Amygdala (tissue), 56 donors: Measurements from ENCODE around the gene CYRIA.

Experiments
- DNase-seq, 56 donors: peaks; one replicate each; lab custom pipeline; 2025; lab: John Stamatoyannopoulos, UW

CYRIA gene

DNA sequence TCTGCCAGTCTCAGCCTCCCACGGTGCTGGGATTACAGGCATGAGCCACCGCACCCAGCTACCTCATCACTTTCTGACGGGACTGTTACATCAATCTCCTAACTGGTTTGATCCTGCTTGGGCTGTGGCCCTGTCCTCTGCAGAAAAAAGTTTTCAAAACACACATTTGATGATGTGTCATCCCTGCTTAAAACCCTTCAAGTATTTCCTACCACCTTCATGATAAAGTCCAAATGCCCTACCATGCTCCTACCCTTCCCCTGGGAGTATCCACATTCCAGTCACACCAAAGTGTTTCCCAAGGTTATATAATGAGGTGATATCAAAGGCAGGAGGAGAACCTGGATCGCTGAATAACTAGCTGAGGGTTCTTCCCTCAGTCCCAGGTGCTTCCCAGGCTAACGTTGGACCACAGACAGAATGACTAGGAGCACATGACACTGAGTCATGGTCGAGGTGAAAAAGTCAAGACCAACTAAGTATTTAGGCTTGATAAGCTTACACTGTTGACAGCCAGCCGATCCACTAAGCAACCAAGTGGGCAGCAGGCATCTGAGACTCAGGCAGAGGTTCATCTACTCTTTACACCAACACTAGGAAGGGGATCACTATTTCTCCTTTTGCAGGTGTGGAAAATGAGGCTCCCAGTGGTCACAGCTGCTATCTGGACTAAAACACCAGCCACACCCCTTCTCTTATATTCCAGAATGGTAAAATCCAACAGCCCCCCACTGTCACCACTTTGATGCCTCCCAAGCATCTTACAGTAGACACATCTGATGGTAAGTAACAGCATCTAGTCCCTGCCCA lies 31.8 kb downstream of the CYRIA start:
- no peak for DNase-seq

GRCh38 chr2:16632598-16632997 lies 33.0 kb downstream of the CYRIA start:
- DNase-seq: peak in 12 of 56 donors; percentile 25 to 58 (median 36)

GRCh38 chr2:16630463-16630862 lies 35.2 kb downstream of the CYRIA start:
- no peak for DNase-seq

GRCh38 chr2:16629770-16630169 lies 35.9 kb downstream of the CYRIA start:
- no peak for DNase-seq

GRCh38 chr2:16629044-16629443 lies 36.6 kb downstream of the CYRIA start:
- no peak for DNase-seq

- DNase-seq: no peak
These were observed 37.3 kb downstream of the CYRIA start for GRCh38 chr2:16628314-16628713.

DNA sequence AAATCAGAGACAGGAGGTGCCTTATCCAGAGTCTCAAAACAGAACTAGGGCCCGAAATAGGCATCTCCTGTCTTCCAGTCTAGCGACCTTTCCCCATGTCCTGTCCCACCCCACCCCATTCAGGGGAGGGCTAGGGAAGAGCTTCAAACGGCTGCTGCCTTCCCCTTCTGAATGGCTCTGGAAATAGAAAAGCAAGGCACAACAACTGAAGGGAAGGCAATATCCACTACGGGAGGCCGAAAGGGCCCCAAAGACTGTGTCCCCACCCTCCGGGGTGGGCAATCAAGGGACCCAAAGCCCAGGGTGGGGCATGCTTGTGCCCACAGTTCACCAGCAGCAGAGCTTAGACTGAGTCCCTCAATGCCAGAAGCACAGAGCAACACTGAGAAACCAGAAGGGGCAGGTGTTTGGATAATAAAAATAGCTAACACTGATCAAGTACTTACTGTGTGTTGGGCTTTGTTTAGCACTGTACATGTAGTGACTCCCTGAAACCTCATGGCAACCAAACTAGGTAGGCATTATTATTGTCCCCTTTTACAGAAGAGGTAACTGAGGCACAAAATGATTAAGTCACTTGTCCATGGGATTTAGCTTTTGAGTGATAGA lies 38.5 kb downstream of the CYRIA start:
- no peak for DNase-seq

DNA sequence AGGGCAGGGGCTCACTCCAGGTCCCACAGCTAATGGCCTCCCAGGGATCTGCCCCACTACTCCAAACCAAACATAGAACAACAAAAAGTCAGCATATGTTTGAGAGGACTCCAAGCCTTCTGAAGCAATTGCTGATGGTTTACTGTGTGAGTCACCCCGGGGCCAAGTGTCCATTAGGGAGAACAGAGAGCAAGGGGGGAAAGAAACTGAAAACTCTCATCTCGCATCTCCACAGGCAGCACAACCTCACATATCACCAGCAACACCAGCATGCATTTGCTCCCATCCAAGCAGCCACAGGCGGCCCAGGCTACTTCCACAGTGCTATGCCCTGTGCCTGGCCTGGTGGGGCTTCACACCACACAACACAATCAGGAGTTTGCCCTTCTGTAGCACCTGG lies 39.1 kb downstream of the CYRIA start:
- DNase-seq: no peak

DNA sequence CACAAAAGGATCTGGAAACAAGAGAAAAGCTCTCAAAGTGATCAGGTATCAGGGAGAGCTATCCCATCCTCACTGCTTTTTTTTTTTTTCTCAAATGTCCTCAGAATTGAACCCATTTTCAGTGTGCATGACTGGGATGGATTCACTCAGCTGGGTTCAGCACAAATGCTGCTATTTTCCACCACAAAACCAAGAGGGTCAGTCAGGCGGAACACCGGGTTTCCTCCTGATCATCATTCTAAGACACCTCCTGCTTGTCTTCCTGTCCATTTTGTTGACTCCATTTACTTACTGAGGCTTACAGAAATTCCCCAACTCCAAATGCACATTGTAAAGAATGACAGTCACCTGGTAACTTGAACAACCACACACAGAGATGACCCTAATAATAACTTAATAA lies 39.9 kb downstream of the CYRIA start:
- no peak for DNase-seq

DNA sequence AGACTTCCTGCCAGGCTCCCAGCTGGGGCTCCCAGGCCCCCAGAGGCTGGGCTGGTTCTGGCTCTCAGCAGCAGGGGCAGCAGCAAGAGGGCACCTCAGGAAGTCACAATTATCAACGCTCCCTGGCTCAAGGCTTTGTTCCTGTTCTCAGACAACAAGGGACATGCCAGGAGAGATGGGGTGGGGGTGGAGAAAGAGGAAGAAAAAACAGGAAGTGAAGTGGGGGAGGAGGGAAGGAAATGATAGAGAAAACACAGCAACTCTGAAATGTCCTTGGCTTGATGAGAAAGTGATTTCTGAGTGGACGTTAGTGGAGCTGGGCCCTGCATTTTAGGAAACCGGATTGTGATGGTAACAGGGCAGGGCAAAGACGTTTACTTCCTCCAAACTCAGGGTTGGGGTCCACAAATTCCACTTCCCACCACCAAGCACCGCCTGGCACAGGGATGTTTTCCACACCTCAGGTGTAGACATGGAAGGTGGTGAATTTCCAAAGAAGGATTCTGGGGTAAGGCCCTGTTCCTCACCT lies 40.4 kb downstream of the CYRIA start:
- DNase-seq: peak in 11 of 56 donors; percentile 20 to 45 (median 26)

DNA sequence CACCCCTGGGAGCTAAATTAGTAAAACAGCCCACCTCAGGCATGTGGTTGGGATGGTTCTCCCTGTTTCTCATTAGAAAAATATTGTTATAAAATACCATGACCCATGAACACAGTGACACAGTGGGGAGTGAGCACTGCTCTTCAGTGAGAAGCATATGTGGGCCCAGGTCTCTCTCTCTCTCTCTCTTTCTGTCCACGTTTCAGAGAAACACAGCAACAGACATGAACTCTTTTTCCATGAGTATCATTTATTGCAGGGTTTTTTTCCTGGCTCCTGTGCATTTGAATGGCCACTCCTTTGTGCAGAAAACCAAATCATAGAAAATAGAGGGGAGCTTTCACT lies 41.2 kb downstream of the CYRIA start:
- DNase-seq: no peak

DNA sequence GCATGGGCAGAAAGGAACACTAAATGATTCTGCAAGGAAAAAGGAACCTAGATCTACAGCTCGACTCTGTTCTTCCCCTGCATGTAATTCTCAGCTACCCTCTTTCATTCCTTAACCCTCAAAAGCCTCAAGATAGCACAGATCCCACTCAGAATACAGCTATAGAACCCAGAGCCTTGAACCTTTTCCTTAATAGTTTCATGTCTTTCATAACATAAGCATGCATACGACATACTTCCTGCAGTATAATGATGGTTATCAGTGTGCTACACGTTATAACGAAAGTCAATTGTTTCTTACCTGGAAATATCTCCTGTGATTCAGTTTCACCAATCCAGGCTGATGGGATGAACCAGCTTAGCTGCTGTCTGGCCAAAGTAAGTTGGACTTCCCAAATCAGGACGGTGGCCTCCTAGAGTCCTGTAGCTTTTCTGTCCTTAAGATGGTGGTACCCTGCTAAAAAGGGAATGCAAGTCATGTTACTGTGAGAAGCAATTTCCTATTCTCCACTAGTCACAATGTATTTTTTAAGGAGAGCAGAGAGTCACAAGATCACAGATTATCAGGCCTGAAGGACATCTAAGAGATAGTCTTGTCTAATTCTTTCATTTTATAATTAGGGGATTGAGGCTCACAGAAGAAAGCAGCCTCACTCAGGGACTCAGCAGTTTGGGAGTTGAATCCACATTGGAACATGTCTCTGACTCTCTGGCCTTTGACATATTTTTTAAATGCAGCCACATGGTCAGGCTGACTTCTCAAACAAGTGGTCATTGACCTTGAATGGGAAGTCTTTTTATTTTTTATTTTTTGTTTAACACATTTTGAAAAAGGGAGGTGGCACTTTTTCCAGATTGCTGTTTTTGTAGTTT lies 41.8 kb downstream of the CYRIA start:
- no peak for DNase-seq

GRCh38 chr2:16623031-16623430 lies 42.6 kb downstream of the CYRIA start:
- no peak for DNase-seq

GRCh38 chr2:16622399-16622968 lies 43.1 kb downstream of the CYRIA start:
- DNase-seq: no peak

DNA sequence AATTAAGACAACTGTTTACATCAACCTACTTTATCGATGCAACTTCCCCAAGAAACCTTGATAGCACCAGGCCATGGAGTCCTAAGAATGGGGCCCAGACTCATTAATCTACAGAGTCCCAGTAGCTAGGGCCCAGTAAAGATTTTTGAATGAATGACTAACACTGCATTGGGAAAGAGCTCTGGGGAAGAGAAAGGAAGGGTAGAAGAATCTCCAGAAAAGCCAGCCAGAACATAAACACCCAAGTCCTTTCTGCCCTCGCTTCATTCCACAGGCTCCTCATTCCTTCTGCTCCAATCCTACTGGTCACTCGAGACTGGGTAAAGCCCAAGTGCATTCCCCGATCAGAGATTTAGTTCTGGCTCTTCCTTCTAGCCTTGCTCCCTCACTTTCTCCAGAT lies 44.3 kb downstream of the CYRIA start:
- DNase-seq: no peak

DNA sequence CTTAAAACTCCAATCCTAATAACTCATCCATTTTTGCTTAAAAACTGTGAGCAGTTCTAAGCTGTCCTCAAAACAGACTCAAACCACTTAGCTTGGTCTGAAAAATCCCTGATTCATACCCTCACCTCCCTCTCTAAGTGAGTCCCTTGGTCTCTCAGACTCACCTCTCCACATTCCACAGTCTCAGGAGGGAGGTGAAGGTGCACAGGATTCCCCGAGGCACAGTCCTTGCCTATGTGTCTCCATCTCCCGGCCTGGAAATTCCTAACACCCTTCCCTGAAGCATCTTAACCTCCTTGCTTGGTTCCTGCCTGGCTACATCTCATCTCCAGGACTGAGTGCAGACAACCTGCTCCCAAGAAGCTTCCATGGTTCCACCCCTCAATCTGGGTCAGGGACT lies 45.0 kb downstream of the CYRIA start:
- DNase-seq: no peak

- no peak for DNase-seq
These were observed 45.9 kb downstream of the CYRIA start for GRCh38 chr2:16619576-16620245.

DNA sequence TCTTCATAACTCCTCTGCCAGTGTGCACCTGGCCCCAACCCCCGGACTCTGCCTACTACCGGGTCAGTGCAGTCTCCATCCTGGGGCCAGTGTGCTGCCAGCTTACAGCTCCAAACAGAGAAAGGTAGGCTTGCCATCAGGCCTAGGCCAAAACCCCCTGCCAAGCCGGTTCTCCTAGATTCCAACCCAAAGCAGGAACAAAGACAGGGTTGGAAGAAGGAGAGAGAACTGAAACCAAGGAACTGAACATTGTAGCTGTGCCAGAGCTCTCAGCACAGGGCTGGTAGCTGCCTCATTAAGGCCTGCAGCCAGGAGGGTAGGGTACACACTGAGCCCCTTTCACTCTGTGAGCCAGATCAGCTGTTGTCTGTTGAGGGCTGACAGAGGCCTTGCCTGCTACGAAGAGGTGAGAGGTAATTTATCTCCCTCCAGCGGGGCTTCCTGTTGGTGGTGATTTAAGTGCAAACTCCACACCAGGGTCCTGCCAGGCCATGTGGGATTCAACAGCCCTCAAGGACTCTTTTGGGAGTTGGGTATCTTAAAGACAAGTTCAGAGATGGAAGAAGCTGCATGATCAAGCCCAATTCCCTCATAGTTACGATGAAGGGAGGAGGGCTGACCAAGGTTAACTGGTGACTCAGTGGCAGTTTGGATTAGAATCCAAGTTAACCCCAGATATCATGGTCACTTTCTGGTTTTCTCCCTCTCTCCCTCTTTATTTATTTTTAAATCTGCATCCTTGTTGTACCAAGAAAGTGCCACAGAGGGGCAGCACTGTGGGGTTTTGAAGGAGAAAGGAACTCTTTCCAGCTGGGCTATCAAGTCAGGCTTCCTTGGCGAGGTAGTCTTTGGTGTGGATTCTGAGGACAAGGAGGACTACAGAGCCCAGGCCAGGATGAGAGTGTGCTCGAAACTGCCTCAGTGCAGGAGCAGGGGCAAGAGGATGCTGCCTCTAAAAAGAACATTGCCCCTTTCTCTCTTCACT lies 48.1 kb downstream of the CYRIA start:
- peak in 32 of 56 donors; percentile 14 to 66 (median 36) for DNase-seq
